ENCODE data around the gene PHACTR3.
"Not testable (repeated sequence)": the region's sequence is repeated elsewhere in the genome, so short reads cannot be mapped to it uniquely, and the experiment has no call there.

PHACTR3 gene

GRCh38 chr20:59603781-59604541, at the start of gene PHACTR3:
TSS of gene PHACTR3 (plus strand) at chr20:59604540. CDS start at chr20:59605015, 475 bp downstream.
- no peak within 1 kb of the TSS for H3K27ac ChIP-seq
- peak within 1 kb of the TSS; percentile 61 for H3K4me3 ChIP-seq
- no peak for TF ChIP-seq CTCF (IDR thresholded peaks at IDR 0.05)
- DNase-seq (ENCODE audit: low spot score) = no peak

GRCh38 chr20:59557733-59558529, 46.4 kb upstream of the PHACTR3 start:
- H3K4me3 ChIP-seq; H3K27ac ChIP-seq; DNase-seq (ENCODE audit: low spot score): not testable (repeated sequence)

DNA sequence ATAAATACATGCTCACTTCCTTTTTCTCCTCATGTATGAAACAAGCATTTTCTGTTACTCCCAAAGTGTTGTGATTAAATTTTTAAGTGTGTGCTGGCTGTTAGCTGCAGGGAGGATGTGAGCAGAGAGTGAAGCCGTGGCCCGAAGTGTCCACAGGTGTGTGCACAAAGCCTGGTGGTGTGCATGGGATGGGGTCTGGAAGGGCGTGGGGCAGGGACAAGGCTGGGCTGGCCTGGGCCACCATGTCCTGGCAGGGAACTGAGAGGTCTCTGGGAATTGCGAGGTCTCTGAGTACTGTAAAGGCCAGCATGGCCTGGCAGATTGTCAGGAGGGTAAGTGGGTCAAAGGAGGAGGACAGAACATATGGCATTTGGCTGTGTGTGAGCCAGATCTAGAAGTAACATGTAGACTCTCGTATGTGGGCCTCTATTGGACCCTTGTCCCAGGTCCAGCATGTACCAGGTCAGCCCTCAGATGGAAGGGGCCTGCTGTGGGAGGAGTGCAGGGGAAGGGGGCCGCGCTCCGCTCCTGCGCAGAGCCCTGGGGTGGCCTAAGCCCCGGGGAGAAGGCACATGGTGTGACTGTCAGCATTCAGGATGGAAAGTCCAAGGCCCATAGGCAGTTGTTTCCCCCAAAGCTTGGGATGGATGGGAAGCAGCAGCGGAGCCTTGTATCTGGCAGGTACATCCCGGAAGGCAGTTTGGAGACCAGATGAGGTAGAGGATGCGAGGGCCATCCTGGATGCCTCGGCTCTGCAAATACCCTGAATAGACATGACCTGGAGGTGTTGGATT, 45.1 kb upstream of the PHACTR3 start:
- TF ChIP-seq CTCF (IDR thresholded peaks at IDR 0.05) = no peak

DNA sequence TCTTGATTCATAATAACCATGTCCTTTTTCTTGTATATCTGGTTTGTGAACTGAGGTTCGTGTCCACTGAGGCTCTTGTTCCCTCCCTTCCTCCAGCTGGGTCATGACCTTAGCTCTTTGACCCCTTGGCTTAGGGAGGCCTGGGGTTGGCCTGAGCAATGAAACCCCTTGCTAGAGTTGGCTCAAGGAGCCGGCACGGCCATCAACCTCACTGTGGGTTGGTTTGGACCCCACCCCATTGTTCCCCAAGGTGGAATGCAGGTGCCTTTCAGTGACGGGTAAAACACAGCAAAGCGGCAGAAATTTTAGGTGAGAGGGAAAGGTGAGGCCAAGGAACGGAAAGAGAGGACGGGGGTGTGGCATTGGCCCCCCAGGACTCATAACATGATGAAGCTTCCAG, 44.5 kb upstream of the PHACTR3 start:
- no peak for TF ChIP-seq CTCF (IDR thresholded peaks at IDR 0.05)
- Histone ChIP-seq H3K4me3 (no peak overlapping the region), H3K27ac (no peak overlapping the region)
- DNase-seq (ENCODE audit: low spot score) = no peak

More for the DNA sequence above, 45.1 kb upstream of the PHACTR3 start:
- DNase-seq (ENCODE audit: low spot score) = no peak
- H3K4me3 ChIP-seq = no peak overlapping the region
- H3K27ac ChIP-seq = no peak overlapping the region

DNA sequence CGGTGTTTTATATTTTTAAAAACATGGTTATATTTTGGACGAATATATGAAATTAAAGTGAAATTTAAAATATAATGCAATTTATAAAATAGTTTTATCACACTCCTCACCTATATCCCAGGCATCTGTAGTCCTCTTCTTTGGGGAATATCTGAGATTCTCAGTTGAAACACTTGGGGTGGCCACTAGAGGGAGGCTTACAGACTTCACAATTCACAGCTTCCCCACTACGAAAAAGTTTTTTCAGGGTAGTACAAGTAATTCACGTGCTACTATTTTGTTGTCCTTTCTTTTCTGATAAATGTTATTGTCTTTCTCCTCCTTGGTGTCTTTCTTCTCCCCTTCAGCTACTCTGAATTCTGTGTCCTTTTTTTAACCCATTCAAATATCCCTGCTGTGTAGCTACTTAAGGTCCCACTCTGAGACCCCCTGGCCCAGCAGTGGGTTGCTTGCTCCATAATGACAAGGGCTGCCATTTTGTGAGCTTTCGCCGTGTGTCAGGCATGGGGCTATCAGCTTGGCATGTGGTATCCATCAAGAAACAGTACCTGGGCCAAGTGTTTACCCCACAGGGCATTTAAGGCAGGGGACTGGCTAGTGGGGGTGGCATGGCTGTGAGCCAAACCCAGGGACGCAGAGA, 43.6 kb upstream of the PHACTR3 start:
- no peak for TF ChIP-seq CTCF (IDR thresholded peaks at IDR 0.05)
- no peak overlapping the region for H3K27ac ChIP-seq
- DNase-seq (ENCODE audit: low spot score) = no peak
- no peak overlapping the region for H3K4me3 ChIP-seq

GRCh38 chr20:59561228-59561605, 43.1 kb upstream of the PHACTR3 start:
- DNase-seq (ENCODE audit: low spot score) = no peak
- no peak for TF ChIP-seq CTCF (IDR thresholded peaks at IDR 0.05)
- no peak overlapping the region for H3K27ac ChIP-seq
- H3K4me3 ChIP-seq = no peak overlapping the region

Measured in coronary artery (tissue), 2 donors.